C4-2B (cell line): ENCODE measurements around the gene RNF150.

Experiments
- ZFX ChIP-seq: fragments of 450-650 bp; IDR thresholded peaks from 2 replicates; pipeline ENCODE4 v1.6.1; 2017
- TF ChIP-seq, protein P1 (sequence below): fragments of 450-650 bp; conservative IDR thresholded peaks from 2 replicates; pipeline ENCODE4 v1.5.1; 2017; ENCODE audit warnings: mild to moderate bottlenecking

DNA sequence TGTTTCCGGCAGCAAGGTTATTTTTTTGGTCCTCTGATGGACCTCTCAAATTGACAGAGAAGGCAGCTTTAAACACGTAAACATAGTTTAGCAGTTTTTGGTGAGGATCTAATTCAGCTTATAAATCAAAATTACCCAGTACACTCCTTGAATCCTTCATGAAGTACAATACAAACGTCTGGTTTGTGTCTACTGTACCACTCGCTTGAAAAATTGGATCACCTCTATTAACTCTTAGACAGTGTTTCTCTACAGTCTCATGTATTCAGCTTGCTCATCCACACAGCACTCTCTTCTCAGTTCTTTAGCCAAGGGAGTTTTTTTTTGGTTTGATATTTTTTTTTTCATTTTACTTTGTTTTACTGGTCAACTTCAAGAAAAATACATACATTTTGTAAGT lies 113.5 kb downstream of the RNF150 start:
- TF ChIP-seq, protein P1, sequence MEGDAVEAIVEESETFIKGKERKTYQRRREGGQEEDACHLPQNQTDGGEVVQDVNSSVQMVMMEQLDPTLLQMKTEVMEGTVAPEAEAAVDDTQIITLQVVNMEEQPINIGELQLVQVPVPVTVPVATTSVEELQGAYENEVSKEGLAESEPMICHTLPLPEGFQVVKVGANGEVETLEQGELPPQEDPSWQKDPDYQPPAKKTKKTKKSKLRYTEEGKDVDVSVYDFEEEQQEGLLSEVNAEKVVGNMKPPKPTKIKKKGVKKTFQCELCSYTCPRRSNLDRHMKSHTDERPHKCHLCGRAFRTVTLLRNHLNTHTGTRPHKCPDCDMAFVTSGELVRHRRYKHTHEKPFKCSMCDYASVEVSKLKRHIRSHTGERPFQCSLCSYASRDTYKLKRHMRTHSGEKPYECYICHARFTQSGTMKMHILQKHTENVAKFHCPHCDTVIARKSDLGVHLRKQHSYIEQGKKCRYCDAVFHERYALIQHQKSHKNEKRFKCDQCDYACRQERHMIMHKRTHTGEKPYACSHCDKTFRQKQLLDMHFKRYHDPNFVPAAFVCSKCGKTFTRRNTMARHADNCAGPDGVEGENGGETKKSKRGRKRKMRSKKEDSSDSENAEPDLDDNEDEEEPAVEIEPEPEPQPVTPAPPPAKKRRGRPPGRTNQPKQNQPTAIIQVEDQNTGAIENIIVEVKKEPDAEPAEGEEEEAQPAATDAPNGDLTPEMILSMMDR = no peak
- no peak for TF ChIP-seq ZFX
